Right renal pelvis (tissue), 4 donors: ENCODE results near the gene CNRIP1. TPM values are rescaled to one million over a fixed set of nuclear protein-coding genes. Genes with fewer than 3 reads are reported as not detected.

ENCODE experiments used
- DNase-seq, 4 donors: peaks; one replicate each; pipeline ENCODE4 v3.0.0-alpha.2; 2013; ENCODE audit warnings: low read depth in 4 of 4, low spot score in 3 of 4, missing footprints in 1 of 4
- polyA plus RNA-seq, 4 donors: library from polyadenylated mRNA; unstranded; fragments of 120-200 nt; gene quantifications; one replicate each; pipeline ENCODE4 v1.2.1, GENCODE V29; 2013; ENCODE audit not compliant: insufficient read length in 4 of 4

Gene CNRIP1
- polyA plus RNA-seq, 4 donors = 22.4 to 26.9 (median 25.0) TPM

- DNase-seq = no peak
Observed at GRCh38 chr2:68294187-68294586, 25.6 kb downstream of the CNRIP1 start.

DNA sequence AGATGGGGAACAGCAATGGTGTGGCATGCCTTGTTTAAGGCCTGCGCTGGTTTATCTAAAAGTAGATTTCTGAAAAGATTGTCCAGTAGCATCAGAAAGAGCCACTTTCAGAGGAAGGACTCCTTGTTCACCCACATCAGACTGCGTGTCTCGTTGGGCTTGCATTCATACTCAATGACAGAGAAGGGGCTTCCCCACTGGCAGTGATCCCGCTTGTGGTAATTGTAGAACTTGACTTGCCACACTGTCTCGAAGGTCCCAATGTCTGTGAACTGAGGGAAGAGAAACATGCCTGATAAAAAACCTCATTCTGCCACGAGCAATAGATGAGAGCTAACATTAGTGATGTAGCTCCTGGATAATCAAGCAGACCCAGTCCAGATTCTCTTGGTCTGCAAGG lies 26.0 kb downstream of the CNRIP1 start:
- no peak for DNase-seq

GRCh38 chr2:68293024-68293423 lies 26.7 kb downstream of the CNRIP1 start:
- DNase-seq = no peak

GRCh38 chr2:68292108-68292710 lies 27.5 kb downstream of the CNRIP1 start:
- DNase-seq = no peak

DNA sequence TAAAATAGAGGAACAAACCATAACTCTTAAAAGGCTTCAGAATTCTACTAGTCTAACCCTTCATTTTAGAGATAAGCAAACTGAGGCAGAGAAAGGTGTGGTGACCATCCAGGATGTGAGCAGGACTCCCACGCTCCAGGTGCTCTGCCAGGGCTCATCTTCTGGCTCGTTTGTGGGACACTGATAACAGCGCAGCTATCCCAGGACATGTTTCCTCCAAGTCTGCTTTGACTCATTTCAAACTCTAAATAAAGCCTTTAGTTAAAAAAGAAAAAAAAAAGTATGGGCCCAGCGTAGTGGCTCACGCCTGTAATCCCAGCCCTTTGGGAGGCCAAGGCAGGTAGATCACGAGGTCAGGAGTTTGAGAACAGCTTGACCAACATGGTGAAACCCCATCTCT lies 28.4 kb downstream of the CNRIP1 start:
- no peak for DNase-seq

DNA sequence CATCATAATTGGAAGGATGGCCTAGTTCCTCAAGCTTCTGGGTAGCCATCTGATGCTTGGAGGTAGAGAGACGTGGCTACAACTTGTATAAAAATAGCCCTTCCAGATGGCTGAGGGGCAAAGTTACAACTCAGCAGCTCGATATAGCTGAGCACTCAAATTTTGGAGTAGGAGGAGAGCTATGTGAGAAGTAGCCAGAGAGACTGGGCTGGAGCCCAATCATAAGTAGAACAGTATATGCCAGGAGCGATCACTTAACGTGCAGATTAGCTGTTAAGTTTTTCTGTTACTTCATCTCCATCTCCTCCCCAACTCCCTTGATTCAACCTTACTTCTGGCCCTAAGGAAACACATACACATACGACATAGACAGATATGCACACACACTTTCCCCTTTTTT lies 28.8 kb downstream of the CNRIP1 start:
- no peak for DNase-seq

DNA sequence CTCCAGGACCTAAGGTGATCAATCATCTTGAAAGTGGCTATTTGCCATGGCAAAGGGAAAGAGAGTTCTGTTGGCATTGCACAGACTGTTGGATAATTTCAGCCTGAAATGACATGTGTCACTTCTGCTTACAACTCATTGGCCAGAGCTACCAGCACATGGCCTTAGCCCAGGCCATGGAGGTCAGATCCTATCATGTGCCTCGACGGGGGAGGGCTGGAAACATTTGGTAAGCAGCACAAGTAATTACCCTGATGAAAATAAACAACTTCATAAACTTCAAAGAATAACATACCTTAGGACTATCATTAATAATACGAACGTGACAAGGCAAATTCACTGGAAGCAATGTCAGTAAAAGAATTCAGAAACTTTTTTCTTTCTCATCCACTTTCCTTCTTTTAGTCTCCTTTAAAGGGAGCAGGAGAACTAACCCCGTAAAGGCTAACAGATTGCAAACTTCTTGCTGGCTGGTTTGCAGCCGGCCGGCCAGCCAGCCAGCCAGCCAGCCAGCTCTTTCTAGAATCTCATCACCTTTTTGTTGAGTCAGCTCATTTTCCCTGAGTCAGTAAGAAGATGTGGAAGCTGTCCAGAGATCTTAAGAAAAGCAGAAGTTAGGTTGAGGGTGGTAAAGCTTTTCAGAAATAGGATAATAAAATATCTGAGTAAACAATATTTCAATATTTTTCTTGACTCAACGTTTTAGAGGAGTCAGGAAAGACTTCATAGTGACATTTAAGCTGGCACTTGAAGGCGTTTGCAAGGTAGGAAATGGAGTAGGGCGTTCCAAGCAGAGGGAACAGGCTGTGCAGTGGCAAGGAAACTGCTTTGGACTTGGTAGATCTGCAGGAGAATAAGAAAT lies 31.9 kb downstream of the CNRIP1 start:
- peak in 1 of 4 donors; percentile 14 for DNase-seq

DNA sequence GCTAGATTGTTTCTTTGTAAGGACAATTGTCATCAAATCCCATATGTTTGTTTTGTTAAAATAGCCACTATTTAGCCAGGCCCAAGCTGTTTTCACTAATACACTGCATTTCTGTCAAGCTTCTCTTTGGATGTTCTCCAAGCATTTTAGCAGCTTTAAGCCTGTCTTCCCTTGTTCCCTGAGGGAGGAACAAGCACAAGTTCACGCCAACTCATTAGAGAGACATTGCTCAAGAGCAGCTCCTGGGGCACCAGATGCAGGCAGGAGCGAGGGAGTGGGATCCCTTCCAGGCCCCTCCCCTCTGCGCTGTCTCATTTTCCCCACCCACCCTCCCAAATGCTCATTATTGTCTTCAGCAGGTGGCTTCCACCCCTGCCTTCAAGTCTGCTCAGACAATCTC lies 34.9 kb downstream of the CNRIP1 start:
- no peak for DNase-seq

GRCh38 chr2:68283419-68283812 lies 36.3 kb downstream of the CNRIP1 start:
- DNase-seq = no peak

DNA sequence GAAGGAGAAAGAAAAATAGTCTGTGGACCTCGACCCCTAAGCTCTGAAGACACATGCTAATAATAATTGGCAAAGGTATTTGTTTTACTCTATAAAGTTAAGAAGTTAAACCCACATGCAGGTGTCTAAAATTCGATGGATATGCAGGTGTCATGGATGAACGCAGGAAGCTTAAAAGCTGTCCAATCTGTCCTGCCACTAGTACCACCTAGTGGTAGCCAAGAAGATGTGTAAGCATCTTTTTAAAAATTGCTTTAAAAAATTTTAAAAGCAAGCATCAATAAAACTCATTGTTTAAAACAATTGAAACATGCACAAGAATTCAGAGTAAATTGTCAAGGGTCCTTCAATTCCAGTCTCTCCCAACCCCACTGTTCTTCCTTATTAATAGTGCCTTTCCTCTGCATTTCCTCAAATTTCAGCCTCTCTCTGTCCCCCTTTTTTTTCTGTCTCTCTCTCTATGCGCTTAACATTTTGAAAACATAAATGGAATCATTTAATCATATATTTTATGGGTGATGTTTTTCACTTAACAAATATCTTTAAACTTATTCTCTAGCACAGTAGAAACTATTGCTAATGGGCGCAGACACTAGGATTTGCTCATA lies 36.8 kb downstream of the CNRIP1 start:
- no peak for DNase-seq

- peak in 3 of 4 donors; percentile 36 to 56 (median 51) for DNase-seq
Observed at GRCh38 chr2:68280796-68281195, 39.0 kb downstream of the CNRIP1 start.

- DNase-seq = peak in 1 of 4 donors; percentile 10
Observed at GRCh38 chr2:68280348-68280747, 39.4 kb downstream of the CNRIP1 start.

DNA sequence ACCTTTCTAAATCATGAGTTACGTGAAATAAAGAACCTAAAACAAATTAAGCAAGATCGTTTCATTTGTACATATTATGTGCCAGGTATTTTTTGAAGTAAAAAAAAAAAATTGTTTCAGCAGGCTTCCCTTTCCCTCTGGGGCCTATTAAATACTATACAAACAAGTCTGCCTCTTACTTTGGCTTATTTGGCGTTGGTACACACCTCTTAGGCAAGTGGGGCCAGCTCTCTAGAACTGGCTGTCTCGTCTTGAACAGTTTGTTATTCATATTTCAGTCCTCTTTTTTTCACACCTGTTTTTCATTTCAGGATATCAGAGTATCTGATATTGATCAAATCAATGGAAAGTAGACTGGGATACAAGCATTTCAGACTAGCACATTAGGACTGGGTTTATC lies 40.1 kb downstream of the CNRIP1 start:
- DNase-seq = no peak

GRCh38 chr2:68278169-68278568 lies 41.6 kb downstream of the CNRIP1 start:
- DNase-seq = no peak

- DNase-seq = no peak
Observed at GRCh38 chr2:68274022-68274421, 45.7 kb downstream of the CNRIP1 start.

- no peak for DNase-seq
Observed at GRCh38 chr2:68272246-68272994, 47.3 kb downstream of the CNRIP1 start.

DNA sequence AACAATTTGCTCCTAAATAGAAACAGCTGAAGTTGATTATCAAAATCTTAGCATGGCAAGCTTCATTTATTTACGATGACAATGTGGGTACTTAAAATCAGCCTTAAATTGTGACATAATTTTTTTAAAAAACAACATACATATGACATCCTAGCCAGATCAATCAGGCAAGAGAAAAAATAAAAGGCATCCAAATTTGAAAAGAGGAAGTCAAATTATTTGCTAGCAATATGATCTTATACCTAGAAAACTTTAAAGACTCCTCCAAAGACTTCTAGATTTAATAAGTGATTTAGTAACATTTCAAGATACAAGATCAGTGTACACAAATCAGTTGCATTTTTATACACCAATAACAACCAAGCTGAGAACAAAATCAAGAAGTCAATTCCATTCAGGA lies 53.1 kb downstream of the CNRIP1 start:
- DNase-seq = no peak

DNA sequence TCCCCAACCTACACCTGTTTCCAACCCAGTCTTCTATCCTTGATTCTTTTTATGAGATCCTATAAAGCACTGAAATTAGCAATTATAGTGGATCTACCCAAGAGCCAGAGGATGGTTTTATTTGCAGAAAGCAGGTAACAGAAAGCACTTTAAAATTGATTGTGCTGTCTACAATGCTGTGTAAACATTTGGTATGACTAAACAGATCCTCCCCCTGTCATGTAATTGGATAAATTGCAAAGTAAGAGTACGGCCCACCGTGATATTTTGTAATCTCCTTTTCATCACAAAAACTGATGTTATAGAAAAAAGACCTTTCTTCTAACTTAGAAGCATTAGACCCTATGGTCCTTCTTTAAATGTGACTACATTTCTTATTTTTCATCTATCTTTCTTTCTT lies 56.1 kb downstream of the CNRIP1 start:
- no peak for DNase-seq

GRCh38 chr2:68258851-68259250 lies 60.9 kb downstream of the CNRIP1 start:
- DNase-seq = no peak

- DNase-seq = no peak
Observed at GRCh38 chr2:68256093-68256450, 63.7 kb downstream of the CNRIP1 start.
